HG02852 (cell line): ENCODE measurements around the gene GNAZ.
A peak's percentile ranks its signal among the peaks of the same experiment; 100 is the strongest.
"Not testable (repeated sequence)": the region's sequence is repeated elsewhere in the genome, so short reads cannot be mapped to it uniquely, and the experiment has no call there.

ENCODE experiments used
- ATAC-seq: cut with Tn5 transposase; IDR thresholded peaks from one replicate; pipeline ENCODE4 v1.9.1; 2021; ENCODE audit warnings: mild to moderate bottlenecking, moderate library complexity; ENCODE audit not compliant: unreplicated experiment

GNAZ gene

DNA sequence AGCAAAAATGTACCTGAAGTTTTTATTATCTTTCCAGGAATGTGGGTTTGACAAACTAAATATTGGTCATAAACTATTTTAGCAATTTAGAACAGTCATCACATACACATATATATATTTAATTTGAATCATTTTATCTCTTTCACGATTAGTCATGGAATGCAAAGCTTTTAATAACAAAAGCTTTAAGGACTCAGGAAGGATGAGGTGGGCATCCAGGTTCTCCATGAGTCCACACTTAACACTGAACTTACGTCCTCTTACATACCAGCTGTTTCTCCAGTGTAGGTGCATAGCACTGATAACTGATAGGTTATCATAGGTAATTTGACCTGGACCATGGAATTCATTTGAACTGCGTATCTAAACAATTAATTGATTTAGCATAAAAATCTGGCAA, 28.1 kb upstream of the GNAZ start:
- ATAC-seq, result no peak

DNA sequence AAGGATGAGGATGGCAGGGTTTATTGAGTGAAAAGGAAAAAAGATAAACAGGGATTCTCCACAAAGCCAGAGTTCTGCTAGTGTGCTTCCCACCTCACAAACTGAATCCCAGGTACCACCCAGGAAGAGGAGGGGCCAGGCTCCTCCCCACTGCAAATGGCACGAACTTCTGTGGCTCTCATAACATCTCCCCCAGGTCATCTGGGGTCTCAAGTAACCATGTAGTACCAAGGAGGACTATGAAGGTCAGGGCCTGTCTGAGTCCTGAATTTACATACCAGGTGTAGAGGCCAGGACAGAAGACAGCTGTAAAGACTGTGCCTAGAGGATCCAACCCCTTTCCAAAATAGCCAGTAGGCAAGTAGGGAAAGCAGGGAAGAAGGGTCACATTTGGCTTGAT, 25.7 kb upstream of the GNAZ start:
- ATAC-seq, result no peak

DNA sequence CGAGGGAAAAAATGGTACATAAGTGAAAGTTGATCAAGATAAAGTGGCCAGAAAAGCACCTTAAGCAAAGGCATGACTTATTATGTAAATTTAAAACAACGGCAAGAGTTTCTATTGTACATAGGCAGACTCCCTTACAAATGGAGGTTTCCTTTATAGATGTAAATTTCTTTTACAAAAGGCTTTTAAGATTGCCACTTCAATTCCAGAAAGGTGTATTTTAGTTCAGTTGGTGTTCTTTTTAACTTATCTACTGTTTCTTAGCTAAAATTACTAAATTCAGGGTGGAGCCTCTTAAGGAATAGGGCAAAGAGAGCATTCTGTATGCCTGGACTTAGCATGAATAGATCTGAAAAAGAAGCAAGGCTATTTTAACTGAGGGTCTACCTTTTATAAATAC, 24.9 kb upstream of the GNAZ start:
- no peak for ATAC-seq

DNA sequence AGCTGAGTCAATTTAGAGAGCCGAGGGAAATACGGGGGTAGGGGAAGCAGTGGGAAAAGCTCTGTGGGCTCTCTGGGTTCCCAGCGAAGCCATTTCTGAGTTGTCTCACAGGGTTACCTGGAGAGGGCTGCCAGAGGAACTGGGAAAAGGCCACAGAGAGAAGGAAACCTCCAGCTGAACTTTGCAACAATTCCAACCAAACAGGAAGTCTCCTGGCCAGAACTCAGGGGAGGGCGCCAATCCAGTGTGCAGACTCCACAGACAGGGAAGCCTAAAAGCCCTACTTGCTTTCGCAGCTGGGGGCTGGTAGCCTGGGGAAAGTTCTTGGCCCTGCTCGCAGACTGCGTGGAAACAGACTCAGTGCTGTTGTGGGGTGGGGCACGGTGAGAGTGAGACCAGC, 23.1 kb upstream of the GNAZ start:
- no peak for ATAC-seq

DNA sequence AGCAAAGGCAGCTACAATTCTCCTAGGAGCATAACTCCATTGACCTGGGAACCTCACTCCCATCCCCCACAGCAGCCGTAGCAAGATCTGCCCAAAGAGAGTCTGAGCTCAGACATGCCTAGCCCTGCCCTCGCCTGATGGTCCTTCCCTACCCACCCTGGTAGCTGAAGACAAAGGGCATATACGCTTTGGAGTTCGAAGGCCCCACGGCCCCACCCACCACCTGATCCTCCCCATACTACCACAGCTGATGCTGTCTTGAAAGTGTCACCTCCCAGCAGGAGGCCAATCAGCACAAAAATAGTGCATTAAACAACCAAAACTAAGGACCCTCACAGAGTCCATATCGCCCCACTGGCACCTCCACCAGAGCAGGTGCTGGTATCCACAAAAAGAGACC, 22.6 kb upstream of the GNAZ start:
- no peak for ATAC-seq

DNA sequence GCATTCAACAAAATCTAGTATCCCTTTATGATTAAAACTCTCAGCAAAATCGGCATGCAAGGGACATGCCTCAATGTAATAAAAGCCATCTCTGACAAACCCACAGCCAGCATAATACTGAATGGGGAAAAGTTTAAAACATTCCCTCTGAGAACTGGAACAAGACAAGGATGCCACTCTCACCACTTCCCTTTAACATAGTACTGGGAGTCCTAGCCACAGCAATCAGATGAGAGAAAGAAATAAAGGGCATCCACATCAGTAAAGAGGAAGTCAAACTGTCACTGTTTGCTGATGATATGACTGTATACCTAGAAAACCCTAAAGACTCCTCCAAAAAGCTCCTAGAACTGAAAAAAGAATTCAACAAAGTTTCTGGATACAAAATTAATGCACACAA, 19.8 kb upstream of the GNAZ start:
- not testable (repeated sequence) for ATAC-seq

DNA sequence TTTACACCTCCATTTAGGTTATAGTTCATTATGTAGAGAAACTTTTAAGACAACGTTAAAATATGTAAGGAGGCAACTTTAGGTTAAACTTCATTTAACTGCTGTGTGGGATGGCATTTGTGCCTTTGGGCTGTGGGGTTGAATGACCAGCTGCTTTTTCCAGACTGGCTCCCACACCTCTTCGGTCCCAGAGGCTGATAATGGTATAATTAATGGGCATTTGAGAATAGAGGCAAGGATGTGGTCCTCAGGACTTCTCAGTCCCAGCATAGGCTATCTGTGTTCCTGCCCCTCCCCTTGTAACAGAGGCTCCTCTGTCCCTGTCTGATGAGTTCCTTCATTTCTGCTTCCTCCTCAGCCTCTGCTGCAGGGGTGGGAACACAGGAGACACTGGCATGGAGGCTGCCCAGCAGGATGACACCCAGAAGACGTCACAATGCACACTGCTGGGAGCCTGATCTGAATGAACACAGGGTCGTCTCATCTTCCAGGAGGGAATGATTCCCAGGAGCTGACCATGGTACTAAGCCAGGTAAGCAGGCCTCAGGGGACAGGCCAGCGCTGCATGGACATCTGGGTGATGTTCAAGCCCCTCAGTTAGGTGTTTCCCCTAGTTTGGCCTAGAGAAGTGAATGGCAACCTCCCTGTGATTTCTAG, 17.1 kb upstream of the GNAZ start:
- ATAC-seq, result no peak

DNA sequence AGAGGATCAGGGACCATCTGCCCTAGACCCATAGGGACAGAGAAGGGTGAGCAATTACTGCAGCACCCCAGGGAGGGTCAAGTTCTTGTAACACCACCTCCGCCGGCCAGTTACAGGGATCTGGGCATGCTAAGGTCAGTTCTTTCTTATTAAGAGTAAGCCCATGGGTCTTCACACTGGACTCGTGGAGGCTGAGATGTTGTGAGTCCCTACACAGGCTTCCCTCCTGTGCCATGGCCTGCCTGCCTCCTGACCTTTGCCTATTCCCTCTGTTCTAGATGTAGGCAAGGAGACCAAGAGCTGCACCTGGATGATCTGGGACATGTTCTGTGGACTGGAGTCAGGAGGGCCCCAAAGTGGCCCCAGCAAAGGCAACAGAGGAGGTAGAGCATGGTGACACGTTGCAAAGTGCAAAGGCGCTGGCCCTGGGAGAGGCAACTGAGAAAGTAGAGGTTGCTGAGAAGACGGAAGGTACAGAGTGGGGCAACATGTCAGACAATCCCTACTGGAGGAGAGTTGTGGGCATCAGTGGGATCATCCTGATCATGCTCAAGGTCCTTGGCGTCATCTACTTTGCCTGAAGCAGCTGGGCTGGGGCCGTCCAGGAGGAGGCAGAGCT, 16.3 kb upstream of the GNAZ start:
- ATAC-seq, result no peak

DNA sequence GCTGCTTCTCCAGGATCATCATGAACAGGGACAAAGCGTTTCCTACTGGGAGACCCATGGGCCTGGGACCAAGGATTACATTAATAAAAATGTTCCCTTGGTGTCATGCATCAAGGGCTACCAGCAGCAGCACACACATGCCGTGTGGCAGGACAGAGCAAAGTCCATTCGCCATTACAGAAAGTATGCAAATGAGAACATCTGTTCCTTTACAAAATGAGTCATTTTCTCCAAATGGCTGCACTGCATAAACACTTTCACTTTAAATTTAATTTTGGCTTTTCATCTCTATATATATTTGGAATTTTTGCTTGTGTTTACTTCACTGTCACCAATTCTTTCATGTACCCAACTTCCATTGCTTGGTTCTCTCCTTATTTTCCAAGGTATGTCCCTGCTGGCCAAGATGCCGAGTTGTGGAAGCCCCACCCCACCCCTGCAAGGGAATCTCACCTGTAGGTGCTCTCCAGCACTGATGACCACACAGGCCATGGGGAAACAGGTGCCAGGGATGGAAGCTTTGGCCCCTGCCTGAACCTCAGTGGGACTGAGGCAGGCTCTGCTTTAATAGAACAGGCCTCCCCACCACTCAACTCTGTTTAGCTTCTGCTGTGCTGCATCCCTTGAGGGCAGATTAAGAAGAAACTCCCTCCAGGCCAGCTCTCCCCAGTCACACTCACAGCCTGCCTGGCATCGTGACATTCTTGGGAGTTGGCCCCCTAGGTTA, 15.6 kb upstream of the GNAZ start:
- peak; percentile 52 for ATAC-seq

DNA sequence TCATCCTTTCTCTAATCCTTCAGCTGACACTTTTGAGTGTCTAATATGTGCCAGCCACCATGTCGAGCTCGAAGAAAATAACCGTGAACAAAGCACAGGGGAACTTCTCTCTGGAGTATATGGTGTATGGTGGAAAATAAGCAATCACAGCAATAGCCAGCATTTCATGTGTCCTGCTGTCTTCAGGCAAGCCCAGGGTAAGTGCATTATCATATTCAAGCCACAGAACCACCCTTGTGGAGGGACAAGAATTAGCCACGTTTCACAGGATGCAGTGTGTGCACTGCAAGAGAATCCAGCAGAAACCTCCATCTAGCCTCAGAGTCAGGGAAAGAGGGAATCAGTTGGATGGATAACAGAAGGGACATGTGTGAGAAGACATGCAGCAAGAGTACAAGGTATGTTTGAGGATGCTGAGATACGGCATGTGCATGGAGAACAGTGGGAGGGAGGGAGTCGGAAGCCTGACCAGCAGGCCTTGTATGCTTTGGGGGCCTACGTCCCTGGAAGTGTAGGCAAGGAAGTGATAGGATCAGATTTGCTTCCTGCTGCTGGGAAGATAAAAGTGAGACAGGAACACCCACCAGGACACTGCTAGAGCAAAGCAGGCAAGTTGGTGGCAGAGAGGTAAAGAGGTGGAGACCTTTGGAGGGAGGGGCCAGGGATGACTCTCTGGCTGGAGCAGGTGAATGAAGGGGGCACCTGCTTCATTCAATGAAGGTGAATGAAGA, 14.7 kb upstream of the GNAZ start:
- no peak for ATAC-seq

DNA sequence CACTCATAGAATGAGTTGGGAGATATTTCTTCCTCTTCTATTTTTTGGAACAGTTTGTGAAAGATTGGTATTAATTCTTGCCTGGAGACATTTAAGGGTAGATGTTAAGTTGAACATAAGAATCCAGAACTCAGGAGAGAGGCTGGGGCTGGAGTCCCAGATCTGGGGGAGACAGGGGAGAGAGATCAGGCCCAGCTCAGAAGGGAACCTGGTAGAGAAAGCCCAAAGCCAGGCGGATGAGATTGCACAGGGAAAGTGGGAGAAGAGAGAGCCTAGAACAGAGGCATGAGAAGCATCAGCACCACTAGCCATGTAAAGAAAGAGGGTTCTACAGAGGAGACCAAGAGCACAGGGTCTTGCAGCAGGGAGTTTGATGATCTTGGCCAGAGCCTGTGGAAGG, 13.0 kb upstream of the GNAZ start:
- ATAC-seq, result no peak

DNA sequence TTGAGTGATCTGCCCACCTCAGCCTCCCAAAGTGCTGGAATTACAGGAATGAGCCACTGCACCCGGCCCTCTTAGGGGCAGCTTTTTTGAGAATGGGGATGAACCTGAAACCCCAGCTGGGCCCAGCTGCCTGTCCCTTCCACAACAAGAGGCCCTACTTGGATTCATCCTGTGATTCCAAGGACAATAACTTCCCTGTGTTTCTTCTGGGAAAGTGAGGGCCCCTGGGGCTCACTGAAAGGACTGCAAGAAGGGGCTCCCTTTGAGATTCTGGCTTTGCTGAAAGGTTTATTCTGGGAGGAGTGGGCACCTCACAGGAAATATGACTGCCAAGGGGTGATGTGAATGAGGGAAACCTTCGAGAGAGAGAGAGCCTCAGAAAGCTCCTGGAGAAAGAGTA, 12.3 kb upstream of the GNAZ start:
- no peak for ATAC-seq

DNA sequence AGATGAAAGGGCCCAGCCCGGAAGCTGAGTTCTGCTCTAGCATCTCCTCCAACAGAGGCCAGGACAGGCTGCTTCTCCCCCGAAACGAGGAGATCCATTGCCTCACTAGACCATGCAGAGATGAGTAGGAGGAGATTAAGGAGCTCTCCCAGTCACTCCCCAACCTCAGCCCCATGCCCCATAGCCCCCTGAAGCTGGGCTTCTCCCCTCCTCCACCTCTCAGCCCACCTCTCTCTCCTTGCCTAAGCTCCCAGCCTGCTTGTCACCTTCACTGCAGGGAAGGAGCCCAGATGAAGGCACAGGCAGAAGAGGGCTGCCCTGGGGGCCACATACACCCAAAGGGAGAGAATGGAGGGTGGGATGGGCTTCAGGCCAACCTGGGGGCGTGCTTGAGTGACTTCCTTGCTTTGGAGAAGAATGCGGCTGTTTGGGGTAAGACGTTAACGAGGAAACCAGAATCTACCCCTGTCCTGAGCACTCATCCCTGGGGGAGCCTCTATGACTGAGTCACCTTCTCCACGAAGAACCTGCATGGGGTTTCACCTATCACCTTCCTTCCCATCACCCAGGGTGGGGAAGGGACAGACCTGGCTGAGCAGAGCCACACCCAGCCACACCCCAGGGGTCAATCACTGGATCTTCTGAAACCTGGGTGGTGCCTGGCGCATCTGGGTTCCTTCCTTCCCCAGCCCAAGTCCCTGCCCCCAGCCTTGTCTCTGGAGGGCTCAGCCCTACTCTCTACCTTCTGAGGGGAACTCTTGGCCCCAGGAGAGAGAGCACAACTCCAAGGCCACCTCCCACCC, 11.6 kb upstream of the GNAZ start:
- no peak for ATAC-seq

DNA sequence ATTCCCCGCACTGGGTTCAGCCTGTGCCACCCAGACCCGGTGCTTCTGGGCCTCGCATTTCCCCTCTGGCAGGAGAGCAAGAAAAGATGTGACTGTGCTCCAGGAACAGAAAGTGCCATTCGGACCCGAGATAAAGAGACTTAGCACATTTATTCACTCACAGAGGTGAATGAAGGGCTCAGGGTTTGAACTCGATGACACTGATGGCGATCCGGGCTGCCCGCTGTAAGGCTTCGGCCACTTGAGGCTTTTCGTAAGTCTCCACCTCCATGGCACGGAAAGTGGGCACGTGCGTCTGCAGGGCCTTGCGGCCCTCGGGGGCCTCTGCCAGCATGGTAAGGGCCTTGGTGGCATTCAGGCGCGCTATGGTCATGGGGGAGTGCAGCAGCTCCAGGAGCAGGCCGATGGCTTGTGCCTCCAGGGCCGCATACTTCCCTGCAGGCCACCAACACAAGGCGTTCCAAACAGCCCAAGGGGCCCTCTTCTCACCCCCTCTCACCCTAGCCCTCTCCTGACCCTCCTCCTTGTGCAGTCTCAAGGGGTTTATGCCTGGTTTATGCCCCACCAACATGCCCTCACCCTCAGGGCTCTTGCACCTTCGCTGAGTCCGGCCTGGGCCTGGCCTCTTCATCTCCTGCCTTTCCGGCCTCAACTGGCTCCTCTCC, 10.9 kb upstream of the GNAZ start:
- no peak for ATAC-seq

DNA sequence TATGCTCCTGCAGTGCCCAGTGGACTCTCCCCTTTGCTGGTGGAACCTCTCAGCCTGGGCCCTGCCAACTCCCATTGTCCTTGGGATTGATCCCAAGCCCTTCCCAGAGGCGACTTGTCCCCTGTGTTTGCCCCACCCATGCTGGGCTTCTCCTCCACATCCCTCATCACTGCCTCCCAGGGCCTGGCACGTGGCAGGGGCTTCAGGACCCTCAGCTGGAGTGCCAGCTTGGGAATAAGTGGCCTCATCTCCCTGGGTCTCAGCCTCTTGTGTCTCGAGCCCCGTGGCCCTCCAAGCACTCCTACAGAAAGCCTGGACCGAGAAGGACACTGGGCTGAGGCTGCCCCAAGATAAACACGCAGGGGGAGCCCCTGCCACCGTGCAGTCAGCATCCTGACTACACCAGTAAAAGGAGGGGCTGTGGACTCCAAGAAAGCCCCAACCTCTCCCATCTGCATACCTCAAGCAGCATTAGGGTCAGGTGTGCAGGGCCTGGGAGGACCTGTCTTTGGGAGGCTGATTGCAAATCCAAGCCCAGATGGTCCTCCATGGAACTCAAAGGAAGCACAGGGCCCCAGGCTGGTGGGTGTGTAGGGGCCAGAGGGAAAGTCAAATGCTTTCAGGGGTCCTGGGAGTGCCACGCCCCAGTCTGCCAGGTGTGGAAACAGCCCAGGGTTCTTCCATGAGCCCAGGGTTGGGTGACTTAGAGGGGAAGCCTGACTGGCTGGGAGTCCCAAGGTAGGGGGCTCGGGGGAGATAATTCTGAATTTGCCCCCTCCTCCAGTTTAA, 9.5 kb upstream of the GNAZ start:
- ATAC-seq, result no peak

DNA sequence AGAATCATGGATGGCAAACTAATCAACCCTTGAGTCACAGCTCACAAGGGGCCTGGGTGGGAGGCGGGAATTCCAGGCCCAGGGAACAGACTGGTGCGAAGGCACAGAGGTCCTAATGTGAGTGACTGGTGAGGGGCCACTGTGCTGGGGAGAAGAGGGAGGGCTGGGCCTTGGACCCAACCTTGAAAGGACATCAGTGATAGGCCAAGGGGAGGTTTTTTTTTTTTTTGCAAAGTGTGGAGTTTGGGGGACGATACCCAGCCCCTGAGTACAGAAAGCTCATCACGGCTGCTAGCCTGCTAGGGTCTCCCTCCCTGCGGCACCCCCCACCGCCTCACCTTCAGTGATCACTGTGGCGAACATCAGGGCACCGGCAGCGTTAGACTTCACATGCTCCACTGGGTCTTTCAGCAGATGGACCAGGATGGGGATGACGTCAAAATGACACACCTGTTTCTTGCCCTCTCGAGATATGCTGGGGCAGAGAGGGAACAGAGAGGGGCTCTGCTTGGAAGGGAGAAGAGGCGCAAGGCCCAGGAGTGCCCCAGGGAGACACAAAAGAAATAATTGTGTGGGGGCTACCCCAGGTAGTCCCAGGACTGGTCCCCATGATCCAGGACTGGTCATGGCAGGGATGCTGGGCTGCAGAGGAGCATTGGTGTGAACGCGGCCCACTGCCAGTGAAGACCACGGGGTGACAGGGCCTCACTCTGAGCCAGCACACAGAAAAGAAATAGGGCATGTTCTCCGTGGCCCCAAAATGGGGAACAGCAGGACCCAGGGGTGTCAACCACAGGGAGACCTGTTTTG, 8.6 kb upstream of the GNAZ start:
- no peak for ATAC-seq

DNA sequence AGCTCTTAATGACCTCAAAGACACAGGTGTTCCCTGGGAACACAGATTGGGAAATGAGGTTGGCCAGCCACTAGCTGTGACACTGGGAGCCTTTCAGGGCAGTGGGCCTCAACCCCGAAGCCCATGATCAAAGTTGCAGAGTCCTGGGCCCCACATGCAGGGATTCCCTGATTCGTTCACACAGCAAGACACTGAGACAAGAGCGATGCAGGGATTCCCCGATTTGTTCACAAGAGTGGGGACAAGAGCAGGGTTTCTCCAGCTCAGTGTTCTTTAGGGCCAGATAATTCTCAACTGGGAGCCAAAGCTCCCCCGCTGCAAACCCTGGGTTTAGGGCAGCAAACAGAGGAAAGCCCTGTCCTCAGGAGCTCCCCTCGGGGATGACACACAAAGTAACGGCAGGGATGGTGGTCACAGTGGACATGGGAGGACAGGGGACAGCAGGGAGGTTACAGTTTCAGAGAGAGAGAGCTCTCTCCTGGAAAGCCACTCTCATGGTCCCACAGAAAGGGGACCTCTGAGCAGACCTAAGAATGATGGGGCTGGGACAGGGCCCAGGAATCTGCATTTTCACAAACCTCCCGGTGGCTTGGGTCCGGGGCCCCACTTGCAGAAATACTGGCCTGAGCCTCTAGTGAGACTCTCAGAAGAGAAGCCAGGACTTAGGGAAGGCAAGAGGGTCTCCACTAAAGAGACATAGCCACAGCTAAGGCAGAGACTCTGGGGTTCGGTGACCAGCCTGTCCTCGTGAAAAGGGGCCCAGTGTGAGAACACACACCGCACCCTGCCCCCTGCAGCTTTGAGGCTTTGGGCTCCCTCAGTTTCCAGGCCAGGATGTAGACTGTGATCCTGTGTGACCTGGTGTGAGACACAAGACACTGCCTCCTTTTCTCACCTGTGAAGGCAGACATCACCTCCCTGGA, 7.4 kb upstream of the GNAZ start:
- no peak for ATAC-seq
